ENCODE results near the gene XPA.
"Not testable (repeated sequence)": the region's sequence is repeated elsewhere in the genome, so short reads cannot be mapped to it uniquely, and the experiment has no call there.

Gene XPA

GRCh38 chr9:97703437-97704344, 6.6 kb upstream of the XPA start:
- peak in 1 of 5 experiments; percentile 31 for DNase-seq

DNA sequence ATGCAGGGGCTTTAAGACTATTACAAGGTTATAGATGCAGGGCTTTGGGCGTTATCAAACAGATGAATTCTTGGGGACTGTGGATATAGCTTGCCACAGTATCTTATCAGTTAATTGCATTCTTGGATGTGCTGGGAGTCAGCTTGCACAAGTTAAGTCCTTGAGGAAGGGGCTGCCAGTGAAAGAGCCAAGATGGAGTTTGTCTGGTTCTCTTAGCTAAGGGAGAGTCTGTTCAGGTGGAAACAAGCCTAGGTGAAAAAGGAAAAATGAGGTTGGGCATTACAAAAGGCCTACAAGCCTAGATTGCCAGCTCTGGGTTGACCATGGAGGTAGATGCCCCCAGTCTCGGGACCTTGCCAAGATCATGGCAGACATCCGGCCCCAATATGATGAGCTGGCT, 2.7 kb upstream of the XPA start:
- DNase-seq = not testable (repeated sequence)

GRCh38 chr9:97699281-97699680, 2.1 kb upstream of the XPA start:
- not testable (repeated sequence) for DNase-seq

GRCh38 chr9:97698865-97699264, 1.7 kb upstream of the XPA start:
- no peak for DNase-seq

DNA sequence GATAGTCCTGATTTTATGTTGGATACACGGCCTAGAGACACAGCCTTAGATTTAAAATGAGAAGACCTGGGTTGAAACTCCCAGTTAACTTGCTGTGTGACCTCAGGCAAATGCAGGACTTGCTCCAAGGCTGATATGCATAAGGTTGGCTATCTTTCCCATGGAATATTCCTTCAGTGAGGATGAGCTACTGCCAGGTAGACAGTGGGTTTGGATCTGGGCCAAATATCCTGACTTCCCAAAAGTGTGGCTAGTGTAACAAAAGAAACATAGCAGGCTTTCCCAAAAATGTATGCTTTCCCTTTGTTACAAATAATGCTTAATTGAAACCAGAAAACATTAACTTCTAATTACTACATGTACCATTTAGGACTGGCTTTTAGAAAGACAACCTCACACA, 697 bp upstream of the XPA start:
- DNase-seq = no peak

DNA sequence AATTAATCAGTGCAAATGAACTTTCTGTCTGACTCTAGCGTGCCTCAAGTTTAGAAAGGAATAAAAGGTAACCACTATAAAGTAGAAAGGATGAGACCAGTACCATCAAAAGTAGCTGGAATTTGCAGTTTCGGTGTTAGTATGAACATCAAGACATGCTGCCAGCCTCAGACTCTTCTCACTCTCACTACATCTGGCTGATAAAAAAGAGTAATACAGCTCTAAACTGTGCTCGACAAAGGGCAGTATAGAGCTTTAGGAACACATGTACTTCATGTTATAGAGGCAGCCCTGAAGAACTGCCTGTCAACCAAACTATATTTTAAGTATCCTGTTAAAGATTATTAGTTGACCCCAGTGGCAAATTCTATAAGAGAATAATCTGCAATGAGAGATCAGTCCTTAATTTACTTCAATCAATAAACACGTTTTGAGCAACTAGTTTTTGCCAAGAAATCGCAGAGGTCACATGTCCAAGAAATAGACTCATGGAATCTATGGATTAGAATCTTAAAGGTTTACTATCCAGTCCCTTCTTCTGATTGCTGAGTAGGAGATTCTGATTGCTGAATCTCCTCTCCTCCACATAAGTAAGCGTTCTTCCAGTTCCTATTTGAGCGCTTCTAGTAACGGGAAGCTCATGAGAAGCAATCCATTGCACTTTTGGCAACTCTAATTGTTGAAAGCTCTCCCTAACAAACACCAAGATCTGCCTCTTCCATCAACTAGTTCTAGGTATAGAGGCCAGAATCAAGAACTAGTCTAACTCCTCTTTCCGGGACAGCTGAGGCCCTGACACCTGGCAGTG, 941 bp downstream of the XPA start:
- peak in 1 of 5 experiments; percentile 44 for DNase-seq

- no peak for DNase-seq
Observed at GRCh38 chr9:97695390-97695789, 1.8 kb downstream of the XPA start.

DNA sequence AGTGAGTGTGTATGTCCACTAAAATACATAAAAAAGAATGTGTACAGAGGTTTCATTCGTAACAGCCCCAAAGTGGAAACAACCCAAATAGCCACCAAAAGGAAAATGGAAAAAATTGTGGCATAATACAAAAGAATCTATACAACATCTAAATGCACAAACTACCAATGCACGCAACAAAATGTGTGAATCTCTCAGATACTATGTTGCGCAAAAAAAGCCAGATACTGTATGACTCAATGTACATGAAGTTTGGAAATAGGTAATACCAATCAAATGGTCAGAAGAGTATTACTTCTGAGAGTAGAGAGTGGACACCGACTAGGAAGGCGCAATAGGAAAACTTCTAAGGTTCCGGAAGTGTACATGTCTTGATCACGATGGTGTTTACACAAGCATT, 2.4 kb downstream of the XPA start:
- DNase-seq = no peak

GRCh38 chr9:97689401-97690180, 7.5 kb downstream of the XPA start:
- no peak for DNase-seq

- no peak for DNase-seq
Observed at GRCh38 chr9:97688654-97689053, 8.5 kb downstream of the XPA start.

GRCh38 chr9:97682242-97682641, 14.9 kb downstream of the XPA start:
- no peak for DNase-seq

DNA sequence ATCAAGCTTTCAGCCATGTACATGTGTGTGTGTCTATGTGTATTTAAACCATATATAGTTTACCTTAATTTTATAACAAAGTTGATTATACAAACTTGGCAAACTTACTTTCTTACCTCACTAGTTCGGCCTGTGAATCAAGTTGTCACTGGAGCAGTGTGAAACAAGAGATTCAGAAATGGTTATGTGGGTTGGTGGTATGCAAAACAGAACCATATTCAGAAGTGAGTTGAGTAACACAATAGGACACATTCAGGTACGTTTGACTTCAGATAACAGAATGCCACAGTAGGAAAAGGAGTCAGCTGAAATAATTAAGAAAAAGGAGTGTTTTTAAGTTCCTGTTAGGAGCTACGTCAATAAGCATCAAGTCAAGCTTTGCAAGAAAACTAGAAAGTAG, 21.5 kb downstream of the XPA start:
- no peak for DNase-seq

- no peak for DNase-seq
Observed at GRCh38 chr9:97673922-97674321, 23.2 kb downstream of the XPA start.

- DNase-seq = no peak
Observed at GRCh38 chr9:97672403-97672802, 24.7 kb downstream of the XPA start.

- DNase-seq = no peak
Observed at GRCh38 chr9:97670586-97670985, 26.6 kb downstream of the XPA start.

DNA sequence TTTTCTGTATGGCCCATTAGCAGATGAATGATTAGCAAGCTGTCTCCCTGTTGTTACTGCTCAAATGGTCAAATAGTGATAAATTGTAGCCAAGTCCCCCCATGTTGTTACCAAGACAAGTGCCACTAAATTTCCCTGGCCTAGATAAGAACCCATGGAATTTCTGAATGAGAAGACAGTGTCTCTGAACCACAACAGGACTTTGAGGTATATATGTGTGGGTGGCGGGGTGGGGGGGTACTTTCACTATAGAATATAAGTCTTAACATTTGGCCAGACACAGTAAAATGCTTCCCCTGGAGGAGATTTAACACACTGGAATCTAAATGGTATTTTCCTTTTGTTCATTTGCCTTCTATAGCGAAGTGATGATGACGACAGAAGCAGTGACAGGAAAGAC, 28.7 kb downstream of the XPA start:
- DNase-seq = peak in 1 of 5 experiments; percentile 7

GRCh38 chr9:97666907-97667686, 30.0 kb downstream of the XPA start:
- DNase-seq = peak in 1 of 5 experiments; percentile 8

- DNase-seq = no peak
Observed at GRCh38 chr9:97665742-97666141, 31.4 kb downstream of the XPA start.

GRCh38 chr9:97660847-97661246, 36.3 kb downstream of the XPA start:
- no peak for DNase-seq

DNA sequence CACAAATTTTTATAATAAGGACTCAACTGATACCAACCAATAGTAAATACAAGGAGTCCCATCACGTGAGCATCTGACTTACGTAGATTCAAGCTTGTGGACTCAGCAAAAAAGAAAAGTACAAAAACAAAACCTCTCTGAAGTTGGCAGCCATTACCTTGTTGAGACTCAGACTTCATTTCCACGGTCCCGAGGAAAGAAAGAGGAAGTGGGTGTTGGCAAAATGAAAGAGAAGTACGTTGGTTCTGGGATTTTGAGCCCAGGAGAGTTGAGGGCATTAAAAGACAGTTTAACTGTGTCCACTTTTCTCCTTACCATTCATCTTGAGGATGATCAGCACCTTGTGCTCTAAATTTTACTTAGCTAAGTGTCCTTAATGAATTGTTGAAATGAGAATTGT, 36.8 kb downstream of the XPA start:
- no peak for DNase-seq

DNA sequence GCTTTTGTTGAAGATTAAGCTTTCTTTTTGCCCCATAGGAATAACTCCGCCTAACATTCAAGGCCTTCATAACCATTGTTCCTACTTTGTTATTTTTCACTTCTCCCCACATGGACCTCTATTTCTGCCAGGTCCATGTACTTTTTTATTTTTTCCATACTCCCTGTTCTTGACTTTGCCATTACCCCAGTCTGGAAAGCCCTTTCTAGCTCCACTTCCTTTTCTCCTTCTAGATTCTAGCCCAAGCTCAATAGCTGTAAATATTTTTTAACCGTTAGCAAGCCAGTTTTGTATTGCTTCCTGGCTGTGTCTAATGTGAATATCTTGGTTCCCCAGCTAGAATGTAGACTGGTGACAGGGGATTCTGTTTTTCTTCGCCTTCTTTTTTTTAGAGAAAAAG, 37.4 kb downstream of the XPA start:
- no peak for DNase-seq

- no peak for DNase-seq
Observed at GRCh38 chr9:97658707-97659106, 38.4 kb downstream of the XPA start.

Data from T-helper 2 cell (primary cell).